Epithelial cell of prostate (primary cell): ENCODE results near the gene DIP2C.
"Not testable (repeated sequence)": the region's sequence is repeated elsewhere in the genome, so short reads cannot be mapped to it uniquely, and the experiment has no call there.

Experiments used
- DNase-seq: peaks from one replicate; pipeline ENCODE4 v3.0.0-alpha.2; 2011; ENCODE audit warnings: low read depth, low spot score
- H3K27ac ChIP-seq: fragments of 450-650 bp; 2 replicates; pipeline ENCODE4 v1.5.1; 2017; ENCODE audit warnings: mild to moderate bottlenecking

The DIP2C gene

DNA sequence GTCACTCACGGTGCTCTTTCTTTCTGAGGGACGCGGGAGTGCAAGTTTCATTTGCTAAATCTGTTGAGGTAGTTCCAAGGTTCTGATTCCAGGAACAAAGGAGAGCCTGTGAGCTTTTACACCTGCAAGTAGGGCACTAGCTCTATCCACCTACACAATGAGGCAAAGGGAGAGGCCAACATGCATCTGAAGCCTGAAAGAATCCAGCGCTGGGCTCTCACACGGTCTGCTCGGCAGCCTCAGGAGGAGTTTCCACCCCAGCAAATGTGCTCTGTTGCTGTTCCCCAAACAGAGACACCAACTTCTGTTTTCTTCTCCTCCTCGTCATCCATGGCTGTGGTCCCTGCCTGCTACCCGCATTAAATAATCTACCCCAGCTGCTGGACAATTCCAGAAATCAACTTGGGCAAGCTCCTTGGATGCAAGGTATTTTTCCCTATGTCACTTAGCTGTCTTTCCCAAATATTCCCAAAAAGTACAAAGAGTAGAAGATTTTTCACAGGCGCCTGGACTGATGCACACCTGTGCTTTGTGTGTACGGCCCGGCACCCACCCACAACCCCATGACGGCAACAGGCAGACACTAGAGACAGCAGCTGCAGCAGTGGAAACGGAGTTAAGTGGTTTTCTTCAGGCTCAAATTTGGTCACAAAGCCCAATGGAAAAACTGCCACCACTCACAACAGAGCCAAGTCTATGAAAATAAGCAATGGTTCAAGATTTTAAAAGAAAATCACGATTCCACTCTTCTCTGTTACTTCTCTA lies 377.4 kb downstream of the DIP2C start:
- no peak overlapping the region for H3K27ac ChIP-seq
- no peak for DNase-seq

DNA sequence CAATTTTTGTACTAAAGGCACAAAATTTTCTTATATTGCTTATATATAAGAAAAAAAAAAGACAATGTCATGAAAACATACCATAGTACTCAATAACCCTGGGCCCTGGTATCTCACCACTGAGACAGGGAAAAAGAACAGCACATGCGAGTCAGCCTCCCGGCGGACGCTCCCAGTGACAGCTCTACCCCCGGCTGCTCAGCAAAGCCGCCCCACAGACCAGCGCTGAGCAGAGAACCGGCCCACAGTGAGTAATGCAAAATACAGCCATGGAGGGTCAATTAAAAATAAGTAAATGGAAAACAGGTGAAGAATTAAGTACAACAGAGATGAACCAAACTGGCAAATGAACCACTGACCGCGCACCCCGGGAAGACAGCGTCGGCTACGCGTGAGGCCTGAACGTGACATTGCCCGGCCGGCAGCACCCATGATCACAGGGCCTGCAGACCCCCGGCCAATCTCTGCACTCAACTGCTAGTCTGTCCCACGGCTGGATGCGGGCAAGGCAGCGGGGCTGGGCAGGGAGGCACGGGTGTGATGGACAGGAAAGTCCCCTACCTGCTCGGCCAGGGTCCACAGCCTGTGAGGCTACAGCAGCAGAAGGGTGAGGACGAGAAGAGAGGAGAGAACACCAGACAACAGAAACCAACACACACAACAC lies 378.4 kb downstream of the DIP2C start:
- no peak overlapping the region for H3K27ac ChIP-seq
- DNase-seq: no peak

DNA sequence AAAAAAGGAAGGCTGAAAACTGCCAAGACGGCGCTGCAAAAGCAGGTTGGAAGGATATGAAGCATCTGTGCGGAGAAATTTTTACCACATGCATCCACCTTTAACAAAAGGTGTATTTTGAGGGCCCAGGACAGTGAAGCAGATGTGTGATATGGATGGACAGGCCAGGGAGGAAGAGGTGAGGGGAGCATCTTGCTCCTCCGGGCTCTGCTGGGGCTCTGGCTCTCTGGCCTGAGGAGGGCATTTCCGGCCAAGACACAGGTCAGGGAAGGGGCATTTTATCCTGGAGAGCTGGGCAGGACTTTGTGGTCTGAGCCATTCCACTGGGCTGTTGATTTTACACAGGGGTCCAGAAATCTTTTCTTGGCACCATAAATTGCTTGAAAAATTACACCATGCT lies 379.1 kb downstream of the DIP2C start:
- H3K27ac ChIP-seq: no peak overlapping the region
- DNase-seq: no peak

DNA sequence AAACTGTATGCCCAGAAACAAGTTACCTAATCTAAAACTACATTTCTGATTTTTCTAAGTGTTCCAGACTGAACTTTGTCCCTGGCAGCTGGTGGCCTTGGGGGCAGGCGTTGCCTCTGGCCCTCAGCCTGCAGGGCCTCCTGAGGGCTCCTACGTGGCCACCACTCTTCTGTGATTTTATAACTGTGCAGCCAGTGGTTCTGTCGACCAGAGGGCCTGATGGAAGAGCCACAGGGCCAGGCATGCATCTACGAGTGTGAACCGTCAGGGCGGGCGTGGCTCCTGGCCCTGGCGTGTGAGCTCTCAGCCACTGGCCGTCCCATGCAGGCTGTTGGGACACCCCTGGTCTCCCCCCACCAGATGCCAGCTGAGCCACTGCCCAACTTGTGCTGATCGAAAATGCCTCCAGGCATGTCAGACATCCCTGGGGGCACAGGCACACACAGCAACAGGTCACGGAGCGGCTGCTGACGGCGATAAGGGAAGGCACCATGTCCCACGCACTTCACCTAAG lies 380.8 kb downstream of the DIP2C start:
- DNase-seq: no peak
- H3K27ac ChIP-seq: no peak overlapping the region

GRCh38 chr10:308101-308500 lies 381.4 kb downstream of the DIP2C start:
- no peak for DNase-seq
- H3K27ac ChIP-seq: no peak overlapping the region

- no peak for DNase-seq
- H3K27ac ChIP-seq: no peak overlapping the region
Measured at GRCh38 chr10:307659-308058, 381.8 kb downstream of the DIP2C start.

- H3K27ac ChIP-seq: no peak overlapping the region
- DNase-seq: no peak
Measured at GRCh38 chr10:306675-307185, 382.7 kb downstream of the DIP2C start.

GRCh38 chr10:306007-306674 lies 383.3 kb downstream of the DIP2C start:
- no peak overlapping the region for H3K27ac ChIP-seq
- no peak for DNase-seq

DNA sequence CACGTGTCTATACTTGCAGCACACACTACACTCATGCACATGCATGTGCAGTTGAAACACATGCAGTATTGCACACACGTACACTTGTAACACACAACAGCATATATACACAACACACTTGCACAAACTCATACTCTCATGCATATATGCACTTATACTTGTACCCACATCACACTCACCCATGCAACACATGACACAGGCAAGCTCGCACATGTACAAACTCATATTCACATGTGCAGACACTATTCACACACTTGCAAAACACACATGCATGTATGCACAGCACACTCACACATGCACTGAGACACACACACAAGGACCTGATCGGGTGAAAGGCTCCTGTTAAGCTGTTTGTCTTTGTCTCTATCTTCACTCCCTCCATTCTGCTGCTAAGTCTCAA lies 384.4 kb downstream of the DIP2C start:
- H3K27ac ChIP-seq: no peak overlapping the region
- no peak for DNase-seq

GRCh38 chr10:301536-301935 lies 387.9 kb downstream of the DIP2C start:
- no peak for DNase-seq

GRCh38 chr10:300580-300979 lies 388.9 kb downstream of the DIP2C start:
- H3K27ac ChIP-seq, DNase-seq: not testable (repeated sequence)

More at GRCh38 chr10:301536-301935, 387.9 kb downstream of the DIP2C start:
- H3K27ac ChIP-seq: no peak overlapping the region

GRCh38 chr10:299969-300368 lies 389.5 kb downstream of the DIP2C start:
- no peak overlapping the region for H3K27ac ChIP-seq
- no peak for DNase-seq

GRCh38 chr10:299512-299911 lies 390.0 kb downstream of the DIP2C start:
- H3K27ac ChIP-seq: no peak overlapping the region
- DNase-seq: no peak

- H3K27ac ChIP-seq: no peak overlapping the region
- no peak for DNase-seq
Measured at GRCh38 chr10:298033-298432, 391.4 kb downstream of the DIP2C start.

DNA sequence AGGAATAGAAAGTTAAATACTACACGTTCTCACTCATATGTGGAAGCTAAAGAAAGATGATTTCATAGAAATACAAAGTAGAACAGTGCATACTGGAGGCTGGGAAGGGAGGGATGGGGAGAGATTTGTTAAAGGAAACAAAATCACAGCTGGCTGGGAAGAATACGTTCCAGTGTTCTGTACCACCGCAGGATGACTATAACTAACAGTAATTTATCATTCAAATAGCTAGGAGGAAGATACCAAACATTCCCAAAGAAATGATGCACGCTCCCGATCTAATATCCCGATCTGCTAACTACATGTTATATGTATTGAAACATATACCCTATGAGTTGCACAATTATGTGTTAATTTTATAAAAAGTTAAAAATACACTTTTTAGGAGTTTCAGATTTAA lies 391.9 kb downstream of the DIP2C start:
- H3K27ac ChIP-seq: no peak overlapping the region
- no peak for DNase-seq

DNA sequence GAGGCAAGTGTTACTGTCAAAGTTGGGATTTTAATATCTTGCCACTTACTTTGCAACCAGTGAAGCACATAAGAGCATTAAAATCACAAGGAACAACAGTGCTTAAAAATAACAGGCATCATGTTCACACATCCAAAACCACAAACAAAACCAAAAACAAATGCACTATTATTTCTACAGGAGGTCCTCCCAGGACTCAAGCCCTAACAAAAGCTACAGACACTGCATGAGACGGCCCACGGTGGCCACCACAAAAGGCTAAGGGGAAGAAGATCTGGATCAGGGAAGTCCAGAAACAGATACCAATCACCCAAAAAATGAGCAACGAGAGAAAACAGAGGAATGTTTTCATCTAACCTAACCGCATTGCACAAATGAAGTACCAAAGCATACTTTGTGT lies 395.8 kb downstream of the DIP2C start:
- no peak overlapping the region for H3K27ac ChIP-seq
- DNase-seq: no peak

- no peak for DNase-seq
- H3K27ac ChIP-seq: no peak overlapping the region
Measured at GRCh38 chr10:290026-290725, 399.3 kb downstream of the DIP2C start.

DNA sequence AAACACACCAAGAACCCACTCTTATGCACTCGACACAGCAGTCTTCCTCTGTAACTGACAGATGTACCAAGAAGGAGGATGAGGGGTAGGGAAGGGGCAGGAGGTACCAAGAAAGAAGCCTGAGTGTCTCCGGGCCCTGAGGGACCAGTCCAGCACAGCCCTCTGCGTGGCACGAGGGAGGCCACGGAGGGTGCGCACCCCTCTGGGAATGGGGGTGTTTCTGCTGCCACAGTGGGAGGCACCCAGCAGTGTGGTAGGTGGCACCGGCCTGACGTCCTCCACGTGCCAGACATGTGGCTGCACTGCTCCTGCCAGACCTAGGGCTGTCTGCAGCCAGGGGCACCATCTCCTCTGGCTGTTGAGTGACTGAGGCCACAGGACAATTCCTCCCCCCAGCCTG lies 399.9 kb downstream of the DIP2C start:
- no peak for DNase-seq
- no peak overlapping the region for H3K27ac ChIP-seq

DNA sequence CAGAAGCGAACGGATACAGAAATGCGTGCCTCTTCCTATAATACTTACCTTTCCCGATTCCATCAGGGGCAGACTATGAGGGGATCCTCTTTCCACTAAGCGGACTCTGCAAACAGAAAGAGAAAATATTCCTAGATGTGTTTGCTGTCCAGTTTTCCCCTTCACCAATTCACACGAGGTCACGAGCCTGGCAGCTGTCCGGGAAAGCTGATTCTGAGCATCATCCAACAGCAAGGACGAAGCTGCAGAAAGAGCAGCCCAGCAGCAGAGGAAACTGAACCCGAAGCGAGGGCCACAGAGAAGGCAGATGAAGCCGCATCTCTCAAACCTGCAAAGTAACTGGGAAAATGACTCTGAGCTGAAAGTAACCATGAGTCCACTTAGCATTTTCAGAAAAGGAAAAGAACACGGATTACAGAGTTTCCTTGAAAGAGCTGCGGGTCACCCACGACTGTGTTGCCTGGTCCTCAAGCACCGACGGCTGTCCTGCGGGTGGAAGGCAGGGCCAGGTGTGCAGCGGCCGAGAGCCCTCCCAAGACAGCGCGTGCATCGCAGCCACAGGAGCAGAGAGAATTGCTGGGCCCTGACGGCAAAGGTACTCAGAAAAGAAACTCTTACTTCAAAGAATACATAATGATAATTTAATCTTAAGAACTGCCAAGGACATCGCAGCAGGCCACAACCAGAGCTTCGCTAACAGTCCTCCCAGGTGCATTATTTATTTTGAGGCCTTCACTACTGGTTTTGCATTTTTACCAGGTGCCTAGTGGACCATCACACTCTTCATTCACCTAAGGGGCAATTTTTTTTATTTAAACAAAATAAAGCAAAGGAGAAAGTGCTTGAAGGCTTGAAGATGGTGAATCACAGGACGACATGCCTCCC lies 400.9 kb downstream of the DIP2C start:
- no peak for DNase-seq
- no peak overlapping the region for H3K27ac ChIP-seq
